Vagina (tissue), 2 donors: ENCODE results near the gene NEDD4L.

ENCODE experiments used
- POLR2A ChIP-seq, 2 donors: fragments of 450-650 bp; IDR thresholded peaks; one replicate each; pipeline ENCODE4 v1.6.1; 2017; ENCODE audit warnings: antibody characterized with exemption in 2 of 2, mild to moderate bottlenecking in 2 of 2, moderate library complexity in 2 of 2
- POLR2AphosphoS5 ChIP-seq, 2 donors: sonication (generic); formaldehyde crosslinking; IDR thresholded peaks; one replicate each; pipeline ENCODE4 v1.9.0; 2017; ENCODE audit warnings: antibody characterized with exemption in 2 of 2, mild to moderate bottlenecking in 2 of 2, low read depth in 1 of 2; ENCODE audit not compliant: insufficient read depth in 1 of 2

- no peak for TF ChIP-seq POLR2A (IDR thresholded peaks at IDR 0.05)
- no peak for TF ChIP-seq POLR2AphosphoS5 (IDR thresholded peaks at IDR 0.05; ENCODE audit: insufficient read depth in 1 of 2, low read depth in 1 of 2)
Measured at GRCh38 chr18:58106289-58107070, 62.5 kb downstream of the NEDD4L start.
